Small intestine (tissue), 7 donors: ENCODE measurements around the gene ARHGAP42. TPM values are rescaled to one million over a fixed set of nuclear protein-coding genes. Genes with fewer than 3 reads are reported as not detected.

ENCODE experiments used
- DNase-seq, 2 donors: peaks; one replicate each; pipeline versions ENCODE4 v3.0.0 to v3.0.0-alpha.2; 2013
- FAIRE-seq: peaks from 2 replicates; lab custom pipeline; 2012; peaks lifted over from hg19 to GRCh38; lab: Jason Lieb, UNC
- H3K27ac ChIP-seq, 3 donors: one replicate each; pipeline ENCODE4 v1.5.1; 2013; ENCODE audit warnings: low read length in 2 of 3, mild to moderate bottlenecking in 2 of 3, control low read depth in 1 of 3, inconsistent platforms in 1 of 3, low read depth in 1 of 3, moderate library complexity in 1 of 3
- H3K27me3 ChIP-seq, 3 donors: one replicate each; pipeline ENCODE4 v1.6.1; 2013; ENCODE audit warnings: low read length in 3 of 3, inconsistent platforms in 1 of 3; ENCODE audit not compliant: control insufficient read depth in 3 of 3, insufficient read depth in 3 of 3
- H3K36me3 ChIP-seq, 3 donors: one replicate each; pipeline ENCODE4 v1.6.1; 2013; ENCODE audit warnings: low read length in 3 of 3, inconsistent platforms in 1 of 3, low read depth in 1 of 3, mild to moderate bottlenecking in 1 of 3, moderate library complexity in 1 of 3; ENCODE audit not compliant: control insufficient read depth in 3 of 3, insufficient read depth in 2 of 3
- H3K4me1 ChIP-seq, 3 donors: one replicate each; pipeline ENCODE4 v1.6.1; 2013; ENCODE audit warnings: low read length in 2 of 3, inconsistent platforms in 1 of 3, low read depth in 1 of 3, mild to moderate bottlenecking in 1 of 3, moderate library complexity in 1 of 3; ENCODE audit not compliant: control insufficient read depth in 3 of 3, insufficient read depth in 2 of 3
- H3K4me3 ChIP-seq, 3 donors: one replicate each; pipeline ENCODE4 v1.5.1; 2013; ENCODE audit warnings: low read length in 3 of 3, control low read depth in 1 of 3, inconsistent platforms in 1 of 3, low read depth in 1 of 3, mild to moderate bottlenecking in 1 of 3, moderate library complexity in 1 of 3
- H3K9me3 ChIP-seq, 2 donors: one replicate each; pipeline ENCODE4 v1.6.1; 2013; ENCODE audit warnings: low read depth in 1 of 2, low read length in 1 of 2; ENCODE audit not compliant: control insufficient read depth in 2 of 2, insufficient read depth in 1 of 2
- WGBS, 3 donors: extraction: QIAGEN DNeasy Blood & Tissue Kit; methylation state at CpG; one replicate each; pipeline ENCODE4 v1.1.7; 2013; 5-methylcytosine and 5-hydroxymethylcytosine counted together
- polyA plus RNA-seq, 4 donors: library from polyadenylated mRNA; stranded (reverse) in 3 of 4; unstranded in 1 of 4; fragments of 200-250 nt in 3 of 4; fragments of 120-200 nt in 1 of 4; gene quantifications; one replicate each; pipeline versions ENCODE4 v1.2.1 to v1.2.3, GENCODE V29; 2013
- donor health status: healthy with polysubstance abuse.
- donor health status: control.
- donor health status: control.
- donor health status: Bipolar disorder and iron deficiency.
- donor health status: healthy.

Gene ARHGAP42
- polyA plus RNA-seq, 4 donors = 4.3 to 17.0 (median 14.9) TPM

DNA sequence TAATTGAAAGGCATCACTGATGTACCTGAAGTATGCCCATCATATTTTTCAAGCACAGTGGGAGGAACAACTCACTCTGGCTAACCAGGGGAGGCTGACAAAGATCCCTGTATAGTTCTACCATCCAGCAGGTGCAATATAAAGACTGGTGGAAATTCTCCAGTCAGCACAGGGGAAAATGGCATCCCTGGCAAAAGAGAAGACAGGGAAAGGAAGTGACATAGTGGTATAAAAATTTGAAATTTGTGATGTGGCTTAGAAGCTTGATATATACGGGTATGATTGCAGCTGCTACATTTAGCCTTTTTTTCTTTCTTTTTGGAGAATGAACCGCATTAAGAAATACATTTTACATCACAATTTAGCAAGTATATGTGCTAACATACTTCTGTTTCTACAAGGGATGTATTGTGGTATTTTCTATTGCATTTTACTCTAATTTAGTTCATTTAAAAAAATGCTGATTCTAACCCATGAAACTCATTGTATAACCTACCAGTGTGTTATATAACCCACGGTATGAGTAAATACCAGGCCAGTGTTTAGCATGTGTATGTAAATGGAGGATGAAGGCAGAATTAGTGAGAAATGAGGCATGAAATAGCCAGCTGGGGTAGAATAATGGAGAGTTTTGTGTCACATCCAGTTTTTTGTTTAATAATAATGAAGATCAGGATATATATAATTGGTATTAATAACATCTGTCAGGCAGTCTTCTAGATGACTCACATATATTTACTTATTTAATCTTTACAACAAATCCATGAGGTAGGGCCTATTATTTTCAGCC, 186.1 kb downstream of the ARHGAP42 start:
- 84 to 87% (median 87%) methylated on average over 3 of the region's 3 CpGs for WGBS, 3 donors
- Histone ChIP-seq H3K9me3 (no peaks in the 10 kb centered on the region), H3K27me3 (no peaks in the 10 kb centered on the region)

DNA sequence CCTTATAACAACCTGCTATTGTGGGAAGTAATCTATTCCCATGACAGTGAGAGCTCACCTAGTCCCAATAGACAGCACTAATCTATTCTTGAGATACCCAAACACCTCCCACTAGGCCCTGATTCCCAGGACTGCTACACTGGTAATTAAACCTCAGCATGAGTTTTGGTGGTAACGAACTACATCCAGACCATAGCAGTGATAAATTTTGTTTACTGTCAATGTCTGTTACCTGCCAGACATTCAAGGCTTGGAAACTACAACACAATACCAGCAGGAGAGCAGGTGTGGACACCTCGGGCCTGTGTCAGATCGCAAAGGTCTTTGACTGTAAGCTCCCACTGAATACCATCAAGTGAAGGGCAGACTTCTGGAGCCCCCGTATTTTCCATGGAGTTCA, 187.1 kb downstream of the ARHGAP42 start:
- peaks cover 0 to 3% (median 0%) of the 10 kb centered on the region in 3 donors for H3K36me3 ChIP-seq
- H3K27me3 ChIP-seq = no peaks in the 10 kb centered on the region
- H3K4me1 ChIP-seq = no peaks in the 10 kb centered on the region
- DNase-seq (no peak), FAIRE-seq (no peak)
- 89 to 94% (median 93%) methylated on average over 4 of the region's 4 CpGs for WGBS, 3 donors
- H3K9me3 ChIP-seq = no peaks in the 10 kb centered on the region
- H3K4me3 ChIP-seq = no peak overlapping the region
- H3K27ac ChIP-seq = no peak overlapping the region

More for the DNA sequence above, 186.1 kb downstream of the ARHGAP42 start:
- H3K36me3 ChIP-seq = peaks cover 0 to 3% (median 0%) of the 10 kb centered on the region in 3 donors
- H3K4me1 ChIP-seq = no peaks in the 10 kb centered on the region
- DNase-seq (no peak), FAIRE-seq (no peak)
- no peak overlapping the region for H3K4me3 ChIP-seq
- H3K27ac ChIP-seq = no peak overlapping the region

DNA sequence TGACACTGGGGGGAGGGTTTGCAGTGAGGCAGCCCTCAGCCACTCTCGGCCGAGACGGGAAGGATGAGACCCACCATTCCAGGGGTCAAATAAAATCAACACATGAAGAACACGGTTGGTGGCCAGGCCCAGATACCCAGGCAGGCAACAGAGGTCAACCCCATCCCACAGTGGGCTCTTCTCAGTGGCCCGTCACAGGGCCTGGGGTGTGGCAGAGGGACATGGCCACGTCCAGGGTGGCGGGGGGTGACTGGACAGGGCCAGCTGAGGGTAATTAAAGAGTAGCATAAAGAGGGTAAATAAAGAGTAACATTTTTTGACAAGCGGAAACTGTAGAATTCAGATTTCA, 188.4 kb downstream of the ARHGAP42 start:
- no peak overlapping the region for H3K4me3 ChIP-seq
- WGBS, 3 donors = 89 to 96% (median 91%) methylated on average over 8 of the region's 8 CpGs
- peaks cover 0 to 3% (median 0%) of the 10 kb centered on the region in 3 donors for H3K36me3 ChIP-seq
- FAIRE-seq (no peak), DNase-seq (no peak)
- no peaks in the 10 kb centered on the region for H3K27me3 ChIP-seq
- no peak overlapping the region for H3K27ac ChIP-seq
- no peaks in the 10 kb centered on the region for H3K4me1 ChIP-seq
- no peaks in the 10 kb centered on the region for H3K9me3 ChIP-seq

DNA sequence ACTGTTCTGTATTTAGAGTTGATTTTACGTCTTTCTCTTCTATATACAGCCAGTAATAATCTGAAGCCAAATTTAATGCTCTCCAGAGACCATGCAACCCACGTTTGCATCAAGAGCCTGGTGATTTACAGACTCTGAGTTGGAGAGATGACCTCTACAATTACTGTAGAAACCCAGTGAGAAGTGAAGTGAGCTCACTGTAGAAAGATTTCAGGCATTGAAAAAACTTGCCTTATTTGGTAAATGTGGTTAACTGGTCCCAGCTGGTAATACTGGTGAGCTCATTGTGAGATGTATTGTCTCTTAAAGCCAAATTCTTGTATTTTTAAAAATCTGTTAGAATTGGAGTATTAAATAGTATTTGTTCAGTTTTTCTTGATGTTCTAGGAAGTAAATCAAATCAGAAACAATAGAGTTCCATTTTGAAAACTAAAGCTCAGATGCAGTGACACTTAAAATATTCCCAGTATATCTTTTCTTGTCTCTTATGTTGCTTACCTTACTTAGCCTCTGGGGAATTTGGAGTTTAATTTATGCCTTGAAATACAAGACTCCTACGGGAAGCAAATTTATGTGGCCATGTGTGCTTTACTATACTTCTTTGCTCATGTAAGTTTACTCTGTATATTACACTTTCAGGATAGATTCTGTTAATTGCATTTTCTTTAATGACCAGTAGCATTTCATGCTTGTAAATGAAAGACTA, 189.9 kb downstream of the ARHGAP42 start:
- FAIRE-seq (no peak), DNase-seq (no peak)
- 53 to 80% (median 67%) methylated on average over 3 of the region's 3 CpGs for WGBS, 3 donors
- Histone ChIP-seq H3K4me1 (no peaks in the 10 kb centered on the region), H3K27ac (no peak overlapping the region), H3K27me3 (no peaks in the 10 kb centered on the region), H3K36me3 (peaks cover 0 to 3% (median 0%) of the 10 kb centered on the region in 3 donors), H3K4me3 (no peak overlapping the region), H3K9me3 (no peaks in the 10 kb centered on the region)

DNA sequence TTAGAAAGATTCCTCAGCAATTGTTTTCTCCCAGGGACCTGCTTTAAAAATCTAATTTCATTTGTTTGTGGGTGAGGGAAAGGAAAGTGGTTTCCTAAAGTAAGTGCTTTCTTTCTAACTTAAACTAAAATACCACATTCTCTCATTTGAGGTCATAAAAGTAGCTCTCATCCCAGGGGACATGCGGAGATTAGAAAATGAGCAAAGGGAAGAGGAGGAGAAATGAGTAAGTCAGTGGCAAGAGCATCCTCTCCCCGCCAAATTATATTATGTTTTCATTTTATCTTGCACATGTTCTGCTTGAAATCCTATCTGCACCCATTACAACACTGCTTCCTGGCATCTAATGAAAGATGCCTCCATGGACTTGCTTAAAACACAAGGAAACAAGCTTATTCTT, 191.4 kb downstream of the ARHGAP42 start:
- Histone ChIP-seq H3K9me3 (no peaks in the 10 kb centered on the region), H3K4me3 (no peak overlapping the region), H3K36me3 (peaks cover 0 to 3% (median 0%) of the 10 kb centered on the region in 3 donors), H3K27me3 (no peaks in the 10 kb centered on the region), H3K27ac (no peak overlapping the region), H3K4me1 (no peaks in the 10 kb centered on the region)
- FAIRE-seq (no peak), DNase-seq (no peak)
- 87 to 94% (median 90%) methylated on average over 2 of the region's 2 CpGs for WGBS, 3 donors

DNA sequence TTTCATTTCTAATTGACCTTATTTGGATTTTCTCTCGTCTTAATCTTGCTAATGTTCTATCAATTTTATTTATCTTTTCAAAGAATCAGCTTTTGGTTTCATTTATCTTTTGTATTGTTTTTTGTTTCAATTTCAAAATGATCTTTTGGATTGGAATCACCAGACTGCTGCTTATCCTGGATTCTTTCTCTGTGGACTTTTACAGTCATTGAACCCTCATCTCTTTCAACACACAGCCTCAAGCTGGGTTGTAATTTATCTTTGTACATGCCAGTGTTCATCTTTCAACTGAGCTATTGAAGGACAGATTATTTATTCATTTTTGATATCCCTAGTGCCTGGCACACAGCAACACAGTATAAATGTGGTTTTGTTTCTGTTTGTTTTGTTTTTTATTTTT, 195.9 kb downstream of the ARHGAP42 start:
- no peaks in the 10 kb centered on the region for H3K27me3 ChIP-seq
- DNase-seq = no peak
- no peaks in the 10 kb centered on the region for H3K4me1 ChIP-seq
- no peaks in the 10 kb centered on the region for H3K9me3 ChIP-seq
- no peak for FAIRE-seq
- H3K27ac ChIP-seq = no peak overlapping the region
- H3K4me3 ChIP-seq = no peak overlapping the region
- H3K36me3 ChIP-seq = no peaks in the 10 kb centered on the region
- 64 to 72% (median 71%) methylated on average over 1 of the region's 1 CpG for WGBS, 3 donors

DNA sequence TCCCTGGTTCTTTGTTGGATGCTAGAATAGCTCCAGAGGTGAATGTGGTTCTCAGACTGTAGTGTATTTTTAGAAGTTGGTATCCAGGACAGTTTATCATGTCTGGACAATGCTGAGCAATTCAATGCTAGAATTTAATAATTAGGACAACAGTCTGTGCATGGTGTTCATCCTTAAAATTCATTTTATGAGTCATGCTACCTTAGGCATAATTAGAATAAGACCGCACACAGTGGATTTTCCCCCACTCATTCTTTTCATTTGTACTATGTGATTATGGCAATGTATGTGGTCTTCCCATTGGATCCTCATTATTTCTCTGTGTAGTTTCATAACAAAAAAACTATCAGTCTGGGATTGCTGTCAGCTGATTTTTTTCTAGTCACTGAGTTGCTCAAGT, 196.7 kb downstream of the ARHGAP42 start:
- Histone ChIP-seq H3K4me1 (no peaks in the 10 kb centered on the region), H3K27ac (no peak overlapping the region), H3K27me3 (no peaks in the 10 kb centered on the region), H3K9me3 (no peaks in the 10 kb centered on the region), H3K36me3 (no peaks in the 10 kb centered on the region), H3K4me3 (no peak overlapping the region)
- FAIRE-seq (no peak), DNase-seq (no peak)
- 96 to 97% (median 97%) methylated on average over 1 of the region's 1 CpG for WGBS, 3 donors

DNA sequence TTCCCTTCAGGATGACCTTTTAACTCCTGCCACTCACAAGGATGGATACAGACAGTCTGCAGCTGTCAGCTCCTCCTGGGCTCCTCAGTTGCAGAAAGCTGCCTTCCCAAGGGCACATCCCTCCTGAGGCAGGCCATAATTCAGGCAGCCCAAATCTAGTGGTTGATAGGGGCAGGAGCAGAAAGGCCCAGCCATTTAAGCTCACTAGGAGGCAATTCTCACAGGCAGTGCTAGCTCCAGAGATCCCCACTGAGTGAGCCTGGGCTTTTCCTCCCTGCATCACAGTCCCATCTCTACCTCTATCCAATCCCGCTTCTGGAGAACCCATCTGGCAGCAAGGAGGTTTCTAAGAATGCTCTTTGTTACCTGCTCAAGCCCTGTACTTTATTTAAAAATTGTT, 200.6 kb downstream of the ARHGAP42 start:
- FAIRE-seq = no peak
- WGBS, 3 donors = 95 to 100% (median 96%) methylated on average over 1 of the region's 1 CpG
- no peaks in the 10 kb centered on the region for H3K27me3 ChIP-seq

More for the DNA sequence above, 200.6 kb downstream of the ARHGAP42 start:
- DNase-seq = no peak
- H3K36me3 ChIP-seq = peaks cover 0 to 1% (median 0%) of the 10 kb centered on the region in 3 donors
- peaks cover 0 to 3% (median 0%) of the 10 kb centered on the region in 3 donors for H3K4me1 ChIP-seq
- H3K27ac ChIP-seq = no peak overlapping the region
- H3K4me3 ChIP-seq = no peak overlapping the region
- H3K9me3 ChIP-seq = no peaks in the 10 kb centered on the region
